22Rv1 (cell line): Measurements from ENCODE around the gene KRTAP10-10.
"Not testable (repeated sequence)": the region's sequence is repeated elsewhere in the genome, so short reads cannot be mapped to it uniquely, and the experiment has no call there.

Experiments used
- CTCF ChIP-seq: fragments of 450-650 bp; IDR thresholded peaks from 2 replicates; pipeline ENCODE4 v1.5.1; 2017; ENCODE audit warnings: mild to moderate bottlenecking
- ZFX ChIP-seq: fragments of 450-650 bp; IDR thresholded peaks from 2 replicates; pipeline ENCODE4 v1.6.1; 2017; ENCODE audit warnings: antibody characterized with exemption, borderline replicate concordance

GRCh38 chr21:44627831-44628233 lies 9.3 kb upstream of the KRTAP10-10 start:
- not testable (repeated sequence) for TF ChIP-seq CTCF, ZFX
